NCI-H187 (cell line): ENCODE results near the gene NLRP6.
"Not testable (repeated sequence)": the region's sequence is repeated elsewhere in the genome, so short reads cannot be mapped to it uniquely, and the experiment has no call there.

ENCODE experiments used
- DNase-seq, 2 experiments: peaks; one replicate each; lab custom pipeline; 2025; lab: John Stamatoyannopoulos, UW

Gene NLRP6

GRCh38 chr11:293852-294661, 15.8 kb downstream of the NLRP6 start:
- no peak for DNase-seq

- DNase-seq, result no peak
Observed at GRCh38 chr11:294780-295179, 16.6 kb downstream of the NLRP6 start.

GRCh38 chr11:295351-296170, 17.4 kb downstream of the NLRP6 start:
- DNase-seq, result no peak

- no peak for DNase-seq
Observed at GRCh38 chr11:296171-297050, 18.2 kb downstream of the NLRP6 start.

GRCh38 chr11:297051-297585, 18.9 kb downstream of the NLRP6 start:
- no peak for DNase-seq

GRCh38 chr11:297586-298405, 19.6 kb downstream of the NLRP6 start:
- no peak for DNase-seq

- DNase-seq, result no peak
Observed at GRCh38 chr11:298406-299065, 20.3 kb downstream of the NLRP6 start.

GRCh38 chr11:299081-299891, 21.1 kb downstream of the NLRP6 start, which contains the start of gene IFITM5:
Gene IFITM5 (minus strand): TSS chr11:299526. CDS start chr11:299490, 36 bp downstream.
- no peak for DNase-seq

GRCh38 chr11:299951-300735, 21.9 kb downstream of the NLRP6 start:
- DNase-seq, result no peak

GRCh38 chr11:303363-303762, 25.2 kb downstream of the NLRP6 start:
- no peak for DNase-seq

- no peak for DNase-seq
Observed at GRCh38 chr11:304061-304506, 25.9 kb downstream of the NLRP6 start.

GRCh38 chr11:304915-305843, 27.0 kb downstream of the NLRP6 start:
- DNase-seq, result no peak

- no peak for DNase-seq
Observed at GRCh38 chr11:305844-306211, 27.6 kb downstream of the NLRP6 start.

- no peak for DNase-seq
Observed at GRCh38 chr11:306645-307371, 28.6 kb downstream of the NLRP6 start.

GRCh38 chr11:307766-308708, 29.8 kb downstream of the NLRP6 start, which contains the start of gene IFITM2:
Gene IFITM2 (plus strand): TSS chr11:307816. CDS start chr11:308193, 377 bp downstream.
- DNase-seq, result not testable (repeated sequence)
